HL-60 (cell line): Measurements from ENCODE around the gene DRD4.

ENCODE experiments used
- GABPA ChIP-seq: IDR thresholded peaks from 2 replicates; pipeline ENCODE4 v1.6.1; 2012; ENCODE audit warnings: low read depth
- POLR2AphosphoS5 ChIP-seq: IDR thresholded peaks from 2 replicates; pipeline ENCODE4 v1.6.1; 2012; ENCODE audit warnings: low read depth
- REST ChIP-seq: IDR thresholded peaks from 2 replicates; pipeline ENCODE4 v1.6.1; 2012; ENCODE audit warnings: low read depth; ENCODE audit not compliant: insufficient replicate concordance
- TF ChIP-seq, protein P1 (sequence below): IDR thresholded peaks from one replicate; pipeline ENCODE4 v1.5.1; 2011; ENCODE audit warnings: low read length, control low read depth, inconsistent platforms; ENCODE audit not compliant: insufficient read depth

- TF ChIP-seq GABPA (no peak), POLR2AphosphoS5 (no peak), REST (no peak)
- TF ChIP-seq, protein P1, sequence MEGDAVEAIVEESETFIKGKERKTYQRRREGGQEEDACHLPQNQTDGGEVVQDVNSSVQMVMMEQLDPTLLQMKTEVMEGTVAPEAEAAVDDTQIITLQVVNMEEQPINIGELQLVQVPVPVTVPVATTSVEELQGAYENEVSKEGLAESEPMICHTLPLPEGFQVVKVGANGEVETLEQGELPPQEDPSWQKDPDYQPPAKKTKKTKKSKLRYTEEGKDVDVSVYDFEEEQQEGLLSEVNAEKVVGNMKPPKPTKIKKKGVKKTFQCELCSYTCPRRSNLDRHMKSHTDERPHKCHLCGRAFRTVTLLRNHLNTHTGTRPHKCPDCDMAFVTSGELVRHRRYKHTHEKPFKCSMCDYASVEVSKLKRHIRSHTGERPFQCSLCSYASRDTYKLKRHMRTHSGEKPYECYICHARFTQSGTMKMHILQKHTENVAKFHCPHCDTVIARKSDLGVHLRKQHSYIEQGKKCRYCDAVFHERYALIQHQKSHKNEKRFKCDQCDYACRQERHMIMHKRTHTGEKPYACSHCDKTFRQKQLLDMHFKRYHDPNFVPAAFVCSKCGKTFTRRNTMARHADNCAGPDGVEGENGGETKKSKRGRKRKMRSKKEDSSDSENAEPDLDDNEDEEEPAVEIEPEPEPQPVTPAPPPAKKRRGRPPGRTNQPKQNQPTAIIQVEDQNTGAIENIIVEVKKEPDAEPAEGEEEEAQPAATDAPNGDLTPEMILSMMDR, result no peak
These were observed 4.8 kb downstream of the DRD4 start for GRCh38 chr11:641806-642370.
